Trophoblast cell (in vitro differentiated cells and primary cell): ENCODE data around the gene TCTN1.

Experiments used
- DNase-seq, 2 donors: peaks; one replicate each; pipeline ENCODE4 v3.0.0-alpha.2; 2016
- H2AFZ ChIP-seq: 2 replicates; pipeline ENCODE4 v1.6.1; 2013; ENCODE audit warnings: low read length, moderate library complexity, mild to moderate bottlenecking; ENCODE audit not compliant: insufficient read depth, poor library complexity
- H2AK5ac ChIP-seq: 2 replicates; pipeline ENCODE4 v1.6.1; 2013; ENCODE audit warnings: mild to moderate bottlenecking, low read length
- H2BK120ac ChIP-seq: 2 replicates; pipeline ENCODE4 v1.6.1; 2013; ENCODE audit warnings: low read length, mild to moderate bottlenecking, moderate library complexity; ENCODE audit not compliant: insufficient read depth, poor library complexity
- H2BK12ac ChIP-seq: 2 replicates; pipeline ENCODE4 v1.6.1; 2013; ENCODE audit warnings: mild to moderate bottlenecking, low read length, moderate library complexity
- H2BK5ac ChIP-seq: 2 replicates; pipeline ENCODE4 v1.6.1; 2013; ENCODE audit warnings: low read length, low read depth, moderate library complexity, mild to moderate bottlenecking; ENCODE audit not compliant: poor library complexity
- H3K14ac ChIP-seq: 2 replicates; pipeline ENCODE4 v1.6.1; 2013; ENCODE audit warnings: mild to moderate bottlenecking, low read length
- H3K18ac ChIP-seq: 2 replicates; pipeline ENCODE4 v1.6.1; 2013; ENCODE audit warnings: mild to moderate bottlenecking, low read length
- H3K23ac ChIP-seq: 2 replicates; pipeline ENCODE4 v1.6.1; 2013; ENCODE audit warnings: low read length
- H3K27ac ChIP-seq: 2 replicates; pipeline ENCODE4 v1.5.1; 2013; ENCODE audit warnings: low read depth, mild to moderate bottlenecking, inconsistent platforms, low read length, moderate library complexity
- H3K27me3 ChIP-seq: 2 replicates; pipeline ENCODE4 v1.6.1; 2013; ENCODE audit warnings: inconsistent platforms, mild to moderate bottlenecking, low read length, moderate library complexity; ENCODE audit not compliant: insufficient read depth
- H3K36me3 ChIP-seq, 2 experiments: 1 replicate in 1 of 2; 2 replicates in 1 of 2; pipeline ENCODE4 v1.6.1; 2013; ENCODE audit warnings: low read length in 2 of 2, mild to moderate bottlenecking in 2 of 2, moderate library complexity in 1 of 2; ENCODE audit not compliant: insufficient read depth in 2 of 2, control insufficient read depth in 1 of 2
- H3K4ac ChIP-seq: 2 replicates; pipeline ENCODE4 v1.6.1; 2013; ENCODE audit warnings: low read depth, mild to moderate bottlenecking, low read length, moderate library complexity
- H3K4me1 ChIP-seq, 2 experiments: 1 replicate in 1 of 2; 2 replicates in 1 of 2; pipeline ENCODE4 v1.6.1; 2013; ENCODE audit warnings: low read length in 2 of 2, mild to moderate bottlenecking in 2 of 2, moderate library complexity in 1 of 2; ENCODE audit not compliant: insufficient read depth in 2 of 2, control insufficient read depth in 1 of 2
- H3K4me2 ChIP-seq: 2 replicates; pipeline ENCODE4 v1.6.1; 2013; ENCODE audit warnings: inconsistent platforms, mild to moderate bottlenecking, low read length, moderate library complexity
- H3K4me3 ChIP-seq: 2 replicates; pipeline ENCODE4 v1.5.1; 2013; ENCODE audit warnings: mild to moderate bottlenecking, low read depth, low read length, inconsistent platforms
- H3K79me1 ChIP-seq: one replicate; pipeline ENCODE4 v1.6.1; 2013; ENCODE audit warnings: low read length
- H3K79me2 ChIP-seq: 2 replicates; pipeline ENCODE4 v1.6.1; 2013; ENCODE audit warnings: low read length, mild to moderate bottlenecking; ENCODE audit not compliant: control insufficient read depth, insufficient read depth, poor library complexity
- H3K9ac ChIP-seq: 2 replicates; pipeline ENCODE4 v1.6.1; 2013; ENCODE audit warnings: mild to moderate bottlenecking, low read length
- H3K9me3 ChIP-seq: 2 replicates; pipeline ENCODE4 v1.6.1; 2013; ENCODE audit warnings: low read depth, mild to moderate bottlenecking, control low read depth, inconsistent platforms, low read length; ENCODE audit not compliant: insufficient read depth
- H4K12ac ChIP-seq: 2 replicates; pipeline ENCODE4 v1.6.1; 2013; ENCODE audit warnings: low read depth, mild to moderate bottlenecking, low read length, moderate library complexity
- H4K8ac ChIP-seq: 2 replicates; pipeline ENCODE4 v1.6.1; 2013; ENCODE audit warnings: low read depth, mild to moderate bottlenecking, low read length, moderate library complexity
- H4K91ac ChIP-seq: one replicate; pipeline ENCODE4 v1.6.1; 2013; ENCODE audit warnings: low read depth, mild to moderate bottlenecking, low read length, moderate library complexity
- WGBS: extraction: QIAGEN DNeasy Blood & Tissue Kit; methylation state at CpG from one replicate; pipeline ENCODE4 v1.1.7; 2013; ENCODE audit warnings: missing lambda C conversion rate; ENCODE audit not compliant: insufficient read length, insufficient coverage; ENCODE audit errors: extremely low coverage; 5-methylcytosine and 5-hydroxymethylcytosine counted together

TCTN1 gene

GRCh38 chr12:110636516-110636915 is 22.6 kb downstream of the TCTN1 start:
- Histone ChIP-seq H3K4me2 (no peak overlapping the region), H3K4me1 (peaks cover 0 to 4% of the 10 kb centered on the region in 2 experiments), H3K27me3 (no peaks in the 10 kb centered on the region)

GRCh38 chr12:110637869-110638441 is 24.0 kb downstream of the TCTN1 start:
- H3K14ac ChIP-seq, result no peak overlapping the region
- no peak overlapping the region for H2AK5ac ChIP-seq
- H2BK5ac ChIP-seq, result no peak overlapping the region
- no peak overlapping the region for H4K91ac ChIP-seq
- H3K79me1 ChIP-seq, result no peaks in the 10 kb centered on the region
- no peaks in the 10 kb centered on the region for H3K79me2 ChIP-seq
- H3K9me3 ChIP-seq, result peaks cover 2% of the 10 kb centered on the region
- peaks cover 0 to 4% of the 10 kb centered on the region in 2 experiments for H3K4me1 ChIP-seq
- no peak overlapping the region for H2BK120ac ChIP-seq
- no peak overlapping the region for H4K8ac ChIP-seq
- peaks cover 0 to under 1% of the 10 kb centered on the region in 2 experiments for H3K36me3 ChIP-seq
- no peak overlapping the region for H4K12ac ChIP-seq
- no CpG with 5 or more reads among the region's 3 CpGs for WGBS
- no peak overlapping the region for H3K27ac ChIP-seq
- H3K27me3 ChIP-seq, result no peaks in the 10 kb centered on the region
- no peak overlapping the region for H3K9ac ChIP-seq
- no peak overlapping the region for H3K18ac ChIP-seq
- no peak overlapping the region for H2AFZ ChIP-seq
- no peak overlapping the region for H2BK12ac ChIP-seq
- H3K4me3 ChIP-seq, result no peak overlapping the region
- H3K4me2 ChIP-seq, result no peak overlapping the region
- H3K4ac ChIP-seq, result no peak overlapping the region
- DNase-seq, result no peak
- no peak overlapping the region for H3K23ac ChIP-seq

More at GRCh38 chr12:110636516-110636915, 22.6 kb downstream of the TCTN1 start:
- Histone ChIP-seq H2BK120ac (no peak overlapping the region), H3K79me1 (no peaks in the 10 kb centered on the region), H4K8ac (no peak overlapping the region), H3K23ac (no peak overlapping the region), H3K4ac (no peak overlapping the region), H2AFZ (no peak overlapping the region), H3K9me3 (peaks cover 2% of the 10 kb centered on the region), H4K91ac (no peak overlapping the region), H3K79me2 (no peaks in the 10 kb centered on the region), H3K9ac (no peak overlapping the region), H3K36me3 (peaks cover 0 to 2% of the 10 kb centered on the region in 2 experiments), H3K18ac (no peak overlapping the region), H2AK5ac (no peak overlapping the region), H3K4me3 (no peak overlapping the region), H2BK12ac (no peak overlapping the region), H3K14ac (no peak overlapping the region), H3K27ac (no peak overlapping the region), H2BK5ac (no peak overlapping the region), H4K12ac (no peak overlapping the region)
- DNase-seq, result no peak
- no CpG with 5 or more reads among the region's 5 CpGs for WGBS

GRCh38 chr12:110638796-110639195 is 24.9 kb downstream of the TCTN1 start:
- H4K91ac ChIP-seq, result no peak overlapping the region
- H2BK120ac ChIP-seq, result no peak overlapping the region
- H3K4me1 ChIP-seq, result peaks cover 0 to 4% of the 10 kb centered on the region in 2 experiments
- H2AK5ac ChIP-seq, result no peak overlapping the region
- H3K4me2 ChIP-seq, result no peak overlapping the region
- H3K27me3 ChIP-seq, result no peaks in the 10 kb centered on the region
- H4K12ac ChIP-seq, result no peak overlapping the region
- no peak overlapping the region for H2BK12ac ChIP-seq
- peaks cover 2% of the 10 kb centered on the region for H3K9me3 ChIP-seq
- H3K4ac ChIP-seq, result no peak overlapping the region
- no peak overlapping the region for H2AFZ ChIP-seq
- H3K27ac ChIP-seq, result no peak overlapping the region
- H3K79me2 ChIP-seq, result no peaks in the 10 kb centered on the region
- no peak overlapping the region for H3K4me3 ChIP-seq
- no peak overlapping the region for H3K23ac ChIP-seq
- no peak overlapping the region for H3K14ac ChIP-seq
- no peak overlapping the region for H3K9ac ChIP-seq
- H3K36me3 ChIP-seq, result no peaks in the 10 kb centered on the region
- H3K18ac ChIP-seq, result no peak overlapping the region
- no peaks in the 10 kb centered on the region for H3K79me1 ChIP-seq
- no peak overlapping the region for H2BK5ac ChIP-seq
- no CpG with 5 or more reads among the region's 5 CpGs for WGBS
- no peak overlapping the region for H4K8ac ChIP-seq
- DNase-seq, result no peak

GRCh38 chr12:110639336-110640141 is 25.6 kb downstream of the TCTN1 start:
- Histone ChIP-seq H3K14ac (no peak overlapping the region), H4K8ac (no peak overlapping the region), H3K18ac (no peak overlapping the region), H3K36me3 (no peaks in the 10 kb centered on the region), H2BK120ac (no peak overlapping the region), H2AFZ (no peak overlapping the region), H3K27me3 (no peaks in the 10 kb centered on the region), H3K4me3 (no peak overlapping the region), H3K27ac (no peak overlapping the region), H3K4ac (no peak overlapping the region), H3K9me3 (peaks cover 2% of the 10 kb centered on the region), H3K9ac (no peak overlapping the region), H3K79me1 (no peaks in the 10 kb centered on the region), H3K23ac (no peak overlapping the region), H4K12ac (no peak overlapping the region), H2BK5ac (no peak overlapping the region), H3K4me1 (peaks cover 0 to 4% of the 10 kb centered on the region in 2 experiments), H3K79me2 (no peaks in the 10 kb centered on the region), H2AK5ac (no peak overlapping the region), H2BK12ac (no peak overlapping the region), H3K4me2 (no peak overlapping the region), H4K91ac (no peak overlapping the region)
- DNase-seq, result no peak
- WGBS, result no CpG with 5 or more reads among the region's 7 CpGs
